H1 (cell line): Measurements from ENCODE around the gene NCOA5. TPM values are rescaled to one million over a fixed set of nuclear protein-coding genes. Genes with fewer than 3 reads are reported as not detected.

Source experiments
- BACH1 ChIP-seq: IDR thresholded peaks from 2 replicates; pipeline ENCODE4 v1.6.1; 2012; ENCODE audit warnings: low read length, improper control_type of control experiment
- CHD7 ChIP-seq: fragments of 300-600 bp; sonication (generic); IDR thresholded peaks from 2 replicates; pipeline ENCODE4 v1.7.1; 2012; ENCODE audit warnings: low read length, moderate library complexity, mild to moderate bottlenecking, inconsistent platforms; ENCODE audit not compliant: insufficient replicate concordance
- CTBP2 ChIP-seq: IDR thresholded peaks from 2 replicates; pipeline ENCODE4 v1.7.0; 2011; ENCODE audit warnings: borderline replicate concordance, mild to moderate bottlenecking, moderate library complexity, mixed read lengths, low read length; ENCODE audit not compliant: insufficient read depth, insufficient read length
- E2F6 ChIP-seq: IDR thresholded peaks from 2 replicates; pipeline ENCODE4 v1.6.1; 2012; ENCODE audit warnings: inconsistent platforms
- EP300 ChIP-seq, 2 experiments: IDR thresholded peaks; 1 replicate in 1 of 2; 2 replicates in 1 of 2; pipeline ENCODE4 v1.6.1; 2011 to 2012; ENCODE audit warnings: low read depth in 2 of 2, low read length in 2 of 2, mild to moderate bottlenecking in 2 of 2, borderline replicate concordance in 1 of 2, inconsistent platforms in 1 of 2, moderate library complexity in 1 of 2
- JUN ChIP-seq: IDR thresholded peaks from 2 replicates; pipeline ENCODE4 v1.6.1; 2011; ENCODE audit warnings: low read depth, mild to moderate bottlenecking, improper control_type of control experiment, low read length
- POLR2AphosphoS5 ChIP-seq: IDR thresholded peaks from 2 replicates; pipeline ENCODE4 v1.6.1; 2011; ENCODE audit warnings: low read depth, low read length
- SIX5 ChIP-seq: IDR thresholded peaks from 2 replicates; pipeline ENCODE4 v1.6.1; 2011; ENCODE audit warnings: mild to moderate bottlenecking, low read depth, low read length
- SP1 ChIP-seq: IDR thresholded peaks from 2 replicates; pipeline ENCODE4 v1.6.1; 2011; ENCODE audit warnings: low read depth, low read length
- TAF1 ChIP-seq: IDR thresholded peaks from 2 replicates; pipeline ENCODE4 v1.6.1; 2011; ENCODE audit warnings: mild to moderate bottlenecking, low read depth, low read length
- polyA plus RNA-seq, 7 experiments: library from polyadenylated mRNA; depleted of rRNA in 3 of 7; stranded (reverse) in 5 of 7; unstranded in 2 of 7; fragments of >200 nt in 5 of 7; fragments of 200-250 nt in 2 of 7; gene quantifications; 1 replicate in 5 of 7; 2 replicates in 1 of 7; 4 replicates in 1 of 7; pipeline versions ENCODE4 v1.2.1 to v1.2.3, GENCODE V29; 2011 to 2013; ENCODE audit warnings: missing spikeins in 2 of 7, mixed read lengths in 2 of 7
- total RNA-seq: library from RNA; stranded (reverse); fragmentation: NEBNext Ultra II Directional; extraction: Animal tissue kit (Norgen Biotek cat#: 25700); gene quantifications from 2 replicates; pipeline ENCODE4 v1.2.1, GENCODE V29; 2021

The NCOA5 gene
- total and polyA plus RNA-seq, 2 of the 8 experiments (the other 6 are each of a cell fraction or from before 2014, with no cell fraction given) = 20.4 to 29.0 TPM

- no peak for TF ChIP-seq EP300 (IDR thresholded peaks at IDR 0.05; ENCODE audit: borderline replicate concordance in 1 of 2, low read depth in 2 of 2, low read length in 2 of 2)
- TF ChIP-seq SP1 = peak; percentile 76
- no peak for TF ChIP-seq JUN
- no peak for TF ChIP-seq SIX5
- TF ChIP-seq POLR2AphosphoS5 = peak; percentile 66
- no peak for TF ChIP-seq CHD7
- peak; percentile 68 for TF ChIP-seq E2F6
- TF ChIP-seq TAF1 = peak; percentile 89
- TF ChIP-seq BACH1 = no peak
- TF ChIP-seq CTBP2 = no peak
Measured at GRCh38 chr20:46117704-46118467, 28.1 kb upstream of the NCOA5 start, which contains the start of gene CD40 (continued).
